HUES6 (cell line): Measurements from ENCODE around the gene TNNI3K.
A peak's percentile ranks its signal among the peaks of the same experiment; 100 is the strongest.

Source experiments
- H3K27ac ChIP-seq: 2 replicates; pipeline ENCODE4 v1.7.0; 2013; ENCODE audit warnings: low read depth, mild to moderate bottlenecking, low read length, inconsistent platforms
- H3K27me3 ChIP-seq: 2 replicates; pipeline ENCODE4 v1.6.1; 2013; ENCODE audit warnings: low read length; ENCODE audit not compliant: control insufficient read depth, insufficient read depth
- H3K36me3 ChIP-seq: 2 replicates; pipeline ENCODE4 v1.6.1; 2013; ENCODE audit warnings: low read length; ENCODE audit not compliant: control insufficient read depth, insufficient read depth
- H3K4me1 ChIP-seq: 2 replicates; pipeline ENCODE4 v1.6.1; 2013; ENCODE audit warnings: low read length; ENCODE audit not compliant: control insufficient read depth, insufficient read depth
- H3K4me3 ChIP-seq: 2 replicates; pipeline ENCODE4 v1.5.1; 2013; ENCODE audit warnings: low read depth, low read length
- H3K9ac ChIP-seq: one replicate; pipeline ENCODE4 v1.6.1; 2013; ENCODE audit warnings: mild to moderate bottlenecking, low read length
- H3K9me3 ChIP-seq: 2 replicates; pipeline ENCODE4 v1.6.1; 2013; ENCODE audit warnings: low read depth, low read length; ENCODE audit not compliant: control insufficient read depth, insufficient read depth

Gene TNNI3K, protein sequence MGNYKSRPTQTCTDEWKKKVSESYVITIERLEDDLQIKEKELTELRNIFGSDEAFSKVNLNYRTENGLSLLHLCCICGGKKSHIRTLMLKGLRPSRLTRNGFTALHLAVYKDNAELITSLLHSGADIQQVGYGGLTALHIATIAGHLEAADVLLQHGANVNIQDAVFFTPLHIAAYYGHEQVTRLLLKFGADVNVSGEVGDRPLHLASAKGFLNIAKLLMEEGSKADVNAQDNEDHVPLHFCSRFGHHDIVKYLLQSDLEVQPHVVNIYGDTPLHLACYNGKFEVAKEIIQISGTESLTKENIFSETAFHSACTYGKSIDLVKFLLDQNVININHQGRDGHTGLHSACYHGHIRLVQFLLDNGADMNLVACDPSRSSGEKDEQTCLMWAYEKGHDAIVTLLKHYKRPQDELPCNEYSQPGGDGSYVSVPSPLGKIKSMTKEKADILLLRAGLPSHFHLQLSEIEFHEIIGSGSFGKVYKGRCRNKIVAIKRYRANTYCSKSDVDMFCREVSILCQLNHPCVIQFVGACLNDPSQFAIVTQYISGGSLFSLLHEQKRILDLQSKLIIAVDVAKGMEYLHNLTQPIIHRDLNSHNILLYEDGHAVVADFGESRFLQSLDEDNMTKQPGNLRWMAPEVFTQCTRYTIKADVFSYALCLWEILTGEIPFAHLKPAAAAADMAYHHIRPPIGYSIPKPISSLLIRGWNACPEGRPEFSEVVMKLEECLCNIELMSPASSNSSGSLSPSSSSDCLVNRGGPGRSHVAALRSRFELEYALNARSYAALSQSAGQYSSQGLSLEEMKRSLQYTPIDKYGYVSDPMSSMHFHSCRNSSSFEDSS

DNA sequence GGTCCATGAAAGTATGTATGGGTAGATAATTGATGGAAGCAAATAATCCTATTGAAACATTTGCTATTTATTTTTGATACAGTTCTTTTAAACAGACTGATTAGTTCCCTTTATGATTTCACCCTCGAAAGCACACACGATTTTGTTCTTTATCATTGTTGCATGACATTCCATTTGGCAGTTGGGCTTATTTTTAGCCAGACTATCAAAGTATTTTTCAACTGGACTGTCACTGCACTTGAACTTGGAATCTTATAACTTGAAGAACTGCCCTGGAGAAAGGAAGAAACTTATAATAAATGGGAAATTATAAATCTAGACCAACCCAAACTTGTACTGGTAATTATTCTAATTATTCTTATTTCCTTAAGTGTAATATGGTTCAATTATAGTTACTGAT is at the start of gene TNNI3K:
Gene TNNI3K, plus strand, starts transcription at position 235 of the 400 bp plus-strand sequence. Its CDS starts 65 bp downstream, at position 300.
- Histone ChIP-seq H3K9ac (no peak within 1 kb of the TSS), H3K27ac (no peak within 1 kb of the TSS), H3K4me3 (no peak within 1 kb of the TSS), H3K4me1 (no peaks in the 10 kb centered on the region), H3K27me3 (no peaks in the 10 kb centered on the region), H3K9me3 (no peaks in the 10 kb centered on the region), H3K36me3 (no peaks in the 10 kb centered on the region)

DNA sequence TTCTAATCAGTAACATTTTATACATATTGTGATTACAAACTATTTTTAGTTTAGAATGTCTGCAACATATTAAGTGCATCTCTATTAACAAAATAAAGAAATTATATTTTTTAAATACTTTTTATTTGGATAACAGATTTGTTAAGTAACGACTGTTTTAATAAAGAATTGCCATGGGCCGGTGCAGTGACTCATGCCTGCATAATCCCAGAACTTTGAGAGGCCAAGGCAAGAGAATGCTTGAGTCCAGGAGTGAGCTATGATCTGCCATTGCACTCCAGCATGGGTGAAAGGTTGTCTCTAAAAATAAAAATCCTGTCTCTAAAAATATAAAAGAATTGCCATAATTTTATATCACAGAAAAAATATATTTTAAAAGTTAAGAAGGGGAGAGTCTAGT is 41.3 kb upstream of the TNNI3K start:
- H3K27ac ChIP-seq = no peak overlapping the region
- H3K9me3 ChIP-seq = no peaks in the 10 kb centered on the region
- no peak overlapping the region for H3K9ac ChIP-seq
- H3K36me3 ChIP-seq = no peaks in the 10 kb centered on the region
- H3K4me3 ChIP-seq = no peak overlapping the region
- H3K27me3 ChIP-seq = no peaks in the 10 kb centered on the region
- no peaks in the 10 kb centered on the region for H3K4me1 ChIP-seq

DNA sequence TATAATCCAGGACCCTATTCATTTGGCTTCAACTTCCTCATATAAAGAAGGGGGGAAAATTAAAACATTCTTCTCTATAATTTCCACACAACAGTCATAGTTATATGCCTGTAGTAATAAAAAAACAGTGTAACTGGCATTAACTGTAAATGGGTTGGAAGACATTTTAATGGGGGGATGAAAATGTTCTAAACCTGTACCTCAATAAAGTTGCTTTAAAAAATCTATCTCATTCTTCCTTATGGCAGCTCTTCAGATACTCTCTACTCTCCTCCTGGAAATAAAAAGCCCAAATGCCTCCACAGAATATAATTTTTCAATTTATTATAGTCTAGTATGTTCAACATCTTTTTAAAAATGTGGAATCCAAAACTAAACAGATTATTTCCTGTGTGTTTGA is 39.8 kb upstream of the TNNI3K start:
- no peak overlapping the region for H3K27ac ChIP-seq
- no peaks in the 10 kb centered on the region for H3K4me1 ChIP-seq
- H3K27me3 ChIP-seq = no peaks in the 10 kb centered on the region
- H3K4me3 ChIP-seq = no peak overlapping the region
- no peaks in the 10 kb centered on the region for H3K36me3 ChIP-seq
- no peaks in the 10 kb centered on the region for H3K9me3 ChIP-seq
- H3K9ac ChIP-seq = no peak overlapping the region

DNA sequence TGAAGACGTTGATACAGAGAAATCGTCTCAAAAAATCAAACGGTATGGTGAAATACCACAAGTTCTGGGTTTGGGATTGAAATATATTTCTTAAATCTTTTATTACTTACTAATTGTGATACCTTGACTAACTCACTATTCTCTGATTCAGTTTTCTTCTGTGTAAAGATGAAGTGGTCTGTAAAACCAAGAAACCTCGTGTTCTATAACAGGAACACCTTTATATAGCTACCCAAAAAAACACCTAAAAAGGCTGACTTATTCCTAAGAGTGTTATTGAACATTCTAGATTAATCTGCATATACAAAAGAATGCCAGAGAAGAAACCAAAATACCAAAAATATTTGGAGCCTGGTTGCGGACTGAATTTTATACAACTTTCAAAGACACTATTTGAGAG is 37.9 kb upstream of the TNNI3K start:
- Histone ChIP-seq H3K9me3 (no peaks in the 10 kb centered on the region), H3K4me3 (peak overlapping the region; percentile 73), H3K27me3 (no peaks in the 10 kb centered on the region), H3K9ac (no peak overlapping the region), H3K36me3 (no peaks in the 10 kb centered on the region), H3K4me1 (no peaks in the 10 kb centered on the region), H3K27ac (peak overlapping the region; percentile 70; the same call in 1 of the 2 replicates)

DNA sequence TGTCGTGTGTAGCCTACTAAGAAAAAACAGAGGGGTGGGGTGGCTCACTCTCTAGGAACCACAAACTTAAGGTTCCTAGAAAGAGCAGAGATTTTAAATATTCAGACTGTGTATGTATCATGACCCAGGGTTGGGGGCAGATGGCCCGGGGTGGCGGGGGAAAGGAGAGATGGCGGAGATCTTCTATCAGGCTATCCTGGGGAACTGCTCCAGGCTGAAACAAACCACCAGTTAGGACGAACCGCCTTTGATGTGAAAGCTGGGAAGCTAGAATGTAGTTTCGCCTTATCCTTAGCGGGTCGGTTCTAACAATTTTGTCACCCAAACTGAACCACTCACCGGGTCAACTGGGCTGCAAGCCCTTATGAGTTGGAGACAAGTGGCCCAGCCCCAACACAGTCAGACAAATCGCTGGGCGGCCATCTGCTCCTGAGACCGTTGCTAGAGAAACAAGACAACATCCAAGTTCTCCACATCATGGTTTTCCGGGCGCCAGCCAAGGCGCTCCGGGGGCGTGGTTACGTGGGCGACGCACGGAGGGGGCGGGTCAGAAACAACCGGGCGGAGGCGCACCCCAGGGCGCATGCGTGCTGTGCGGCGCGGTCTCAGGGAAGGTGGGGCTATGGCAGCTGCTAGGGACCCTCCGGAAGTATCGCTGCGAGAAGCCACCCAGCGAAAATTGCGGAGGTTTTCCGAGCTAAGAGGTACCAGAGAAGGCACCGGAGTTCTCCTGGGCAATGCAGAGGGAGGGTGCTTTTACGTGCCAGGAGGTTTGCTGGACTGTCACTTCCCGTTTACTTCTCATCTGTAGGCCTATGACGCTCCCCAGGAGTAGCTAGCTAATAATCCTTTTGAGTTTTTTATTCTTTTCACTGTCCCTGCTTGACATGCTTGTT is 37.3 kb upstream of the TNNI3K start, which contains the start of the genes FPGT and LRRIQ3:
Gene FPGT, plus strand, starts transcription at position 586 of the 896 bp plus-strand sequence. Its CDS starts 37 bp downstream, at position 623.
Gene LRRIQ3, minus strand, starts transcription at position 520 of the 896 bp plus-strand sequence. CDS start 14,492 bp downstream, outside the sequence.
- H3K36me3 ChIP-seq = no peaks in the 10 kb centered on the region
- H3K27ac ChIP-seq = peak within 1 kb of the TSS; percentile 70; the same call in 1 of the 2 replicates
- peak within 1 kb of the TSS; percentile 68 for H3K9ac ChIP-seq
- H3K27me3 ChIP-seq = no peaks in the 10 kb centered on the region
- H3K4me1 ChIP-seq = no peaks in the 10 kb centered on the region
- H3K4me3 ChIP-seq = peak within 1 kb of the TSS; percentile 73
- no peaks in the 10 kb centered on the region for H3K9me3 ChIP-seq

DNA sequence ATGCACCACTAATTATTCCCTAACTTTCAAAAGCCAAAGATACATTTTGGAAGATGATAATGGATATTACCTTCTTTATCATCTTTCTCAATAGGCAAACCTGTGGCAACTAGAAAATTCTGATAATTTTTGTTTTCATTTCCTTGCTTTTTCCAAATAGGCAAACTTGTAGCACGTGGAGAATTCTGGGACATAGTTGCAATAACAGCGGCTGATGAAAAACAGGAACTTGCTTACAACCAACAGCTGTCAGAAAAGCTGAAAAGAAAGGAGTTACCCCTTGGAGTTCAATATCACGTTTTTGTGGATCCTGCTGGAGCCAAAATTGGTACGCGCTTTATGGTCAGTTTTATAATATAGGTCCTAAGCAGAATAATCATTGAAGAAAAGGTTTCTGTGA is 35.7 kb upstream of the TNNI3K start:
- Histone ChIP-seq H3K36me3 (no peaks in the 10 kb centered on the region), H3K9ac (no peak overlapping the region), H3K27me3 (no peaks in the 10 kb centered on the region), H3K4me3 (no peak overlapping the region), H3K9me3 (no peaks in the 10 kb centered on the region), H3K27ac (no peak overlapping the region), H3K4me1 (no peaks in the 10 kb centered on the region)

DNA sequence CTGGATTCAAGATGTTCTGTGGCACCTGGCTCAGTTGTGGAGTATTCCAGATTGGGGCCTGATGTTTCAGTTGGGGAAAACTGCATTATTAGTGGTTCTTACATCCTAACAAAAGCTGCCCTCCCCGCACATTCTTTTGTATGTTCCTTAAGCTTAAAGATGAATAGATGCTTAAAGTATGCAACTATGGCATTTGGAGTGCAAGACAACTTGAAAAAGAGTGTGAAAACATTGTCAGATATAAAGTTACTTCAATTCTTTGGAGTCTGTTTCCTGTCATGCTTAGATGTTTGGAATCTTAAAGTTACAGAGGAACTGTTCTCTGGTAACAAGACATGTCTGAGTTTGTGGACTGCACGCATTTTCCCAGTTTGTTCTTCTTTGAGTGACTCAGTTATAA is 29.9 kb upstream of the TNNI3K start:
- no peaks in the 10 kb centered on the region for H3K27me3 ChIP-seq
- no peak overlapping the region for H3K4me3 ChIP-seq
- no peaks in the 10 kb centered on the region for H3K9me3 ChIP-seq
- no peaks in the 10 kb centered on the region for H3K36me3 ChIP-seq
- H3K27ac ChIP-seq = no peak overlapping the region
- H3K9ac ChIP-seq = no peak overlapping the region
- no peaks in the 10 kb centered on the region for H3K4me1 ChIP-seq

DNA sequence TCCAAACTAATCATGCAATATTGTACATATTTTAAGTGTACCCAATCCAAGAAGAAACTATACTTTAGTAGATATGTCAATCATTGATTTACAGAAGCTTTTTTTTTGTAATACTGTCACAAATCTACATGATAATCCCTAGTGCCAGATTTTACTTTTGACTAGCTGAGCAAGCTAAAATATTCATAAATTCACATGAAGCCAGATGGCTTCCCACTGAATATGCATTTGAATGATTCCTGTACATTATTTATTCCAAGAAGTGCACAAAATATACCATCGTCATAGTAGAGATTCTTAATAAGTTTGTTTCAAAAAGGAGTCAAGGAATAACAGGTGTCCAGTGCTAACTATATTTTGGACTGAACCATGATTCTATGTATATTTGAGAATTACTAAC is 20.0 kb upstream of the TNNI3K start:
- H3K27me3 ChIP-seq = no peaks in the 10 kb centered on the region
- no peak overlapping the region for H3K9ac ChIP-seq
- no peaks in the 10 kb centered on the region for H3K9me3 ChIP-seq
- H3K36me3 ChIP-seq = no peaks in the 10 kb centered on the region
- no peak overlapping the region for H3K27ac ChIP-seq
- no peak overlapping the region for H3K4me3 ChIP-seq
- no peaks in the 10 kb centered on the region for H3K4me1 ChIP-seq

DNA sequence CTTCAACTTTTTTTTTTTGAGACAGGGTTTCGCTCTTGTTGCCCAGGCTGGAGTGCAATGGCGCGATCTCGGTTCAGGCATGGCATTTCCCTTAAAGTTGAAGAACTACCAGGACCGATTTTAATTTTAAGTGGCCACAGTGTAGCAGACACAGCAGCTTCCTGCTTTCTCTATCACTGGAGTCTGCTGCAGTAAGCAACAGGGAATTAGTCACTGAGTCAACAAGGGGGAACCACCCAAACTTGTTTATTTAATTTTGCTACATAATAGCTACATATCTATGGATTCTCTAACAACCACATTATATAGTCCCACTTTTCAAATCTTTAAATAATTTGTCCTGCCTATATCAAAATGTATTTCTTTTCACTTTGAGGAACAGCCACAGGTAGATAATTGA is 12.5 kb upstream of the TNNI3K start:
- Histone ChIP-seq H3K9ac (no peak overlapping the region), H3K4me3 (no peak overlapping the region), H3K27me3 (no peaks in the 10 kb centered on the region), H3K9me3 (no peaks in the 10 kb centered on the region), H3K4me1 (no peaks in the 10 kb centered on the region), H3K27ac (no peak overlapping the region), H3K36me3 (no peaks in the 10 kb centered on the region)

DNA sequence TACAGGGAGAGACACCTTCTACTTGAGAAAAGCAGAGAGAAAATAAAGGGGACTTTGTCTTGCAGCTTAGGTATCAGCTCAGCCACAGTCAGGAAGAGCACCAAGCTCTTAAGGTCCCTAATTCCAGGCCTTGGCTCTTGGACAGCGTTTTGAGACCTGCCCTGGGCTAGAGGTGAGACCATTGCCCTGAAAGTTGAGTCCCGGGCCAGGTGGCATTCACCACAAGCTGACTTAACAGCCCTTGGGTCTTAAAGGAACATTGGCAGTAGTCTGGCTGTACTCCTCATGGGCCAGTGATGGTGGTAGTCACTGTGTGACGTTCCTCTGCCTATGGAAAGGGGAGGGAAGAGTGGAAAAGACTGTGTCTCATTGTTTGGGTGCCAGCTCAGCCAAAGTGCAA is 11.7 kb upstream of the TNNI3K start:
- H3K36me3 ChIP-seq = no peaks in the 10 kb centered on the region
- no peaks in the 10 kb centered on the region for H3K9me3 ChIP-seq
- H3K27me3 ChIP-seq = no peaks in the 10 kb centered on the region
- H3K4me3 ChIP-seq = no peak overlapping the region
- no peak overlapping the region for H3K27ac ChIP-seq
- no peak overlapping the region for H3K9ac ChIP-seq
- no peaks in the 10 kb centered on the region for H3K4me1 ChIP-seq
